DND-41 (cell line): Measurements from ENCODE around the gene PRKCA.

Experiments used
- CTCF ChIP-seq: IDR thresholded peaks from 2 replicates; pipeline ENCODE4 v1.5.1; 2012; ENCODE audit warnings: borderline replicate concordance, low read length, moderate library complexity, mild to moderate bottlenecking; ENCODE audit not compliant: poor library complexity, severe bottlenecking; ENCODE audit errors: extremely low read depth
- EZH2 ChIP-seq: IDR thresholded peaks from 3 replicates; pipeline ENCODE4 v1.6.1; 2012; ENCODE audit warnings: borderline replicate concordance, low read depth, mild to moderate bottlenecking, moderate library complexity, low read length, inconsistent platforms; ENCODE audit not compliant: severe bottlenecking

GRCh38 chr17:66711401-66711800, 409.0 kb downstream of the PRKCA start:
- no peak for TF ChIP-seq CTCF
- no peak for TF ChIP-seq EZH2
